NOMO-1 treated with dmso at 0.1 percent for 144 hours (cell line): ENCODE measurements around the gene POLR1H.
A peak's percentile ranks its signal among the peaks of the same experiment; 100 is the strongest.

ENCODE experiments used
- DNase-seq: peaks from one replicate; lab custom pipeline; 2025; ENCODE audit not compliant: unreplicated experiment; lab: John Stamatoyannopoulos, UW

POLR1H gene

GRCh38 chr6:30093951-30094661 is 33.0 kb downstream of the POLR1H start:
- no peak for DNase-seq

GRCh38 chr6:30096829-30097228 is 35.8 kb downstream of the POLR1H start:
- DNase-seq = no peak

- no peak for DNase-seq
These were observed 37.1 kb downstream of the POLR1H start for GRCh38 chr6:30097902-30098768.

DNA sequence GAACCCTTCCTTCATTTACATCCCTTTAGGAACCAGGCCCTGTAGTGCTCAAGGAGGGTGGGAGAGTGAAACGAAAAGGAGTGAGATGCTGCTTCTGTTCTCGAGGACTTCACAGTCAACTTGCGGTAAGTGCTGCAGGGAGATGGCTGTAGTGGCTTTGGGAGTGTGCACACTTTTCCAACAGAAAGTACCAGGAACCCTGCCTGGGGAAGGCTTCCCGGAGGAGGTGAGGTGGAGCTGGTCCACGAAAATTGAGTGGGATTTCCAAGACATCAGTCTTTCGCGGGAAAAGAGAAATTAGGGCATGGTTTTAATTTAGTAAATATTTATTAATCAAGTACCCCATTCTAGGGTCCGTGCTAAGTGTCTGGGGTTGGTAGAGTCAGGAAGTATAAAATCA is 39.1 kb downstream of the POLR1H start:
- DNase-seq = no peak

DNA sequence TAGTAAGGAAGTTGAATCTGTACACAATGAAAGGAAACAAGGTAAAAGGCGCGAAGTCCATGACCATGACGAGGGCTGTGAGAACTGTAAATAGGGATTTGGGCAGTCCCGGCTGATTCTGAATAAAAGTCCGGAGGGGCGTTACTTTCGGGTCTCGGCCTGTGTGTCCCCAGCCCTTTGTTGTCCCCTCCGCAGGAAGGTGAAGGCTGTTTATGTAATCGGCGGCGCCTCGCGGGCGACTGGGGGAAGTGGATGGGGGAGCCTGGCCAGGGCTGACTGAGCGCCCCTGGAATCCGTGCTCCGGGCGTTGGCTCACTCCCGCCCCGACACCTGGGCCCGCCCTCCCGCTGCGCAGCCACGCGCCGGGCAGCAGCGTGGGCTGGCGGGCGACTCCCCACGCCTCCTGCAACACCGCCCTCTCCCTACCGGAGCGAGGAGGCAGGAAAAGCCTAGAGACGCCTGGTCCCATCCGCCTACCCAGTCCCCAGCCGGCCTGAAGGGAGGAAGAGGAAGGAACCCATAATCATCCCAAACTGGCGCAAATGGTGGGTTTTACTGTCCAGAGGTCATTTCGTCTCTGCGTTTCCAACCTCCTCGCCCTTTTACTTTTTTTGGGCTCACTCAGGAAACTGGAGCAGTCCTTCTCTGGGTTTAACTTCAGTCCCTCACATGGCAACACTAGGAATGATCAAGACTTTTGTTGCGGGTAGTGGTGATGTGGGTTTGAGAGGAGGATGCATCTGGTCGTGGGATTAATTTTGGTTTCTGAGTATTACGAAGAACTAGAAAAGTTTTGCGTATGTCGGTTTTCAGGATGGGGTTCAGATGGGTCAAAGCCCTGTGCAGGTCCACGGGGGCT is 39.7 kb downstream of the POLR1H start:
- no peak for DNase-seq

DNA sequence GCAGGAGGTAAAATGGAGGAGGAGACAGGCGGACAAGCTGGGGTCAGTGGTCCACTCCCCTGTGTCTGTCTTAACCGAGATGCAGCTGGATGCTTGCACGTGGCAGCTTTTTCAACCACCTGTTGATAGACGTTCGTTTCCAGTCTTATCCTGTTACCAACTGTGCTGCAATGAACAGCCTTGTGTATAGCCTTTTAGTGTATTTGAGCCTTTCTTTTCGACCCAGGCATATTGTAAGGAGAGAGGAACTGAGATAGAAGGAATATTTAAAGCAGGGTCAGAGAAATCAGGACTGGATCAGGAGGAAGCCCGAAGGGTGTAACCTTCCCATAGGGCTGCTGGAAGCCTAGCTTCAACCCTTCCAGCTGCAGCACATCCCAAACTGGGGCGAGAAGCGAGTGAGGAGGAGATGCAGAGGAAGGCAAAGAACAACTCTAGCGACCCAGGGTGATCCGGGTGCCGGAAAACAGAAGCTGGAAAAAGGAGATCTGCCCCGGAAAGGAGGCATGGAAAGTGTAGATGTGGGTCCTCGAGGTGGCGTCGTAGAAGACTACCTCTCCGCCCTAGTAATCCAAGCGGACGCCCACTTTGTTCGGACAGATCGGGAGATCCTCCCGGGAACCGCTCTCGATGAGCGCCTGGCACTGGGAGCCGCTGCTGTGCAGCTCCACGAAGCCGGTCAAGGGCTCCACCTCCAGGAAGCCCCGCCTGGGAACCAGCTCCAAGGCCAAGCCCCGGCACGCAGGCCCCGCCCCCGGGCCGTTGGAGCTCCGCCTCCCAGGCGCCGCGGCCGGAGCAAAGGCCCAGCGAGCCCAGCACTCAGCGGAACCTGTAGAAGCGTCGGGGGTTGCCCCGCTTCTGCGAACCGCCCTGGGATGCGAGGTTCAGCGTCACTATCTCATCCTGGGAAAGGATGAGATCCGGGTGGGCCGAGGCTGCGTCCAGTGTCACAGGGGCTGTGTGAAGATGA is 40.7 kb downstream of the POLR1H start:
- DNase-seq = peak; percentile 21

DNA sequence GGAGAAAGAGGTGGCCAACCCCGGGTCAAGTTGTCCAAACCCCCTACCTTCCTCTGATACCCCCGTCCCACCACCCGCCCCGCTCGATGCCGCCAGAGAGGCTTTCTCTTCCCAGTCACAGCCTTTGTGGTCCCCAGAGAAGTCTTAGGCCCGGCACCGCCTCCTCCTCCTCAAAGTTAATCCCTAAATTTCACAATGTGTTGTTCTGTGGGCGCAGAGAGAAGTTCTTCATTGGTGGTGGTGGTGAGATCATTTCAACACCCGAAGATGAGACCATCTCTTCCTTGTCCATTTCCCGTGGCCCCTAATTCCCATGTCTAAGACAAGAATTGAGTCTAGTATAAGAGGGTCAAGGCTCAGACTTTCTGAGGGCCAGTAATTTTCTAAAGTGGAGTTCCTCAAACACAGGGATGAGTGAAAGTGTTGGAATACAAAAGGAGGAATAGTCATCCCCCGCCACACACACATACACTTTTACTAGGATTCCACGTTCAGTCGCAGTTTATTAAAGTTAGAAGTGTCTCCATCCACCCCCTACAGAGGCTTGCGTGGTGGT is 41.4 kb downstream of the POLR1H start:
- DNase-seq = no peak

GRCh38 chr6:30102970-30103871 is 42.2 kb downstream of the POLR1H start:
- peak; percentile 76 for DNase-seq

- DNase-seq = no peak
These were observed 42.8 kb downstream of the POLR1H start for GRCh38 chr6:30103872-30104179.

DNA sequence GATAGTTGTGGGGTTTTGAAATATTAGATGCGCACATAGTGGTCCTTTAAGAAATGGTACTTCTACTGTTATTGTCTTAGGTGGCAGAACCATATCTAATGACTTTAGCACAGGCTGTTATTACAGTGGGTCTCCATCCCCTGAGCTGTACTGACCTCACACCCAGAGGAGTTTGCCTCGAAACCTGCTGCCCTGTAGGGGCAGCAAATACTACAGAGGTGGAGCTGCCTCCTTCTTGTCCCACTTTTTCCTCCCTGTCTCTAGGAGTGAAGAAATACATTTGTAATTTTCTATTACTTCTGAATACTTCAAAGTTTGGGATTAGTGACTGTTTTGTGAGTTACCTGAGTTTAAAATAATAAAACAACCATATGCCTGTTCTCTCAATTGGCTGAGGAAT is 43.6 kb downstream of the POLR1H start:
- DNase-seq = no peak

DNA sequence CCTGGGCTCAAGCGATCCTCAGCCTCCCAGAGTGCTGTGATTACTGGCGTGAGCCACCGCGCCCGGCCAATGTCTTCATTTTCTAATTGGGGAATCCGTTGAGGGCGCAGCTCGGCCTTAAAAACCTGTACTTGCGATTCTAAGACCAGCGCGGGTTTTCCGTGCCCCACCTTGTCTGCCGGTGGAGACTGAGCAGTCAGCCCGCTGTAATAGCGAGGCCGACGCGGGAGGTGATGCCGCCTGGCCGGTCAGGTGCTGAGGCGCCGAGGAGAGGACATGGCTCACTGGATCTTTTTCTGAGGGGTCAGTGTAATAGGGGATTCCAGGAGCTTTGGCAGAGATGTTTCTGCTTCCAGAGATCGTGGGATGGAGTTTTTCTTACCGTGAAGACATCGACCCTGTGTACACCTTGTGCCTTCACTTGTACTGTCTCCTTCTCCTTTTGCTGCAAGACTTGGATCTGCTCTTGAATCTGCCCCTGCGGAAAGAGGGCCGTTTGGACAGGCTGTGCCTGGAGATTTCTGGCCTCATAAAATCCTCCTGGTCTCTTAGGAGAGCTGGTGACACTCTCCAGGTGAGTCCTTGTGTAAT is 50.3 kb downstream of the POLR1H start:
- no peak for DNase-seq

DNA sequence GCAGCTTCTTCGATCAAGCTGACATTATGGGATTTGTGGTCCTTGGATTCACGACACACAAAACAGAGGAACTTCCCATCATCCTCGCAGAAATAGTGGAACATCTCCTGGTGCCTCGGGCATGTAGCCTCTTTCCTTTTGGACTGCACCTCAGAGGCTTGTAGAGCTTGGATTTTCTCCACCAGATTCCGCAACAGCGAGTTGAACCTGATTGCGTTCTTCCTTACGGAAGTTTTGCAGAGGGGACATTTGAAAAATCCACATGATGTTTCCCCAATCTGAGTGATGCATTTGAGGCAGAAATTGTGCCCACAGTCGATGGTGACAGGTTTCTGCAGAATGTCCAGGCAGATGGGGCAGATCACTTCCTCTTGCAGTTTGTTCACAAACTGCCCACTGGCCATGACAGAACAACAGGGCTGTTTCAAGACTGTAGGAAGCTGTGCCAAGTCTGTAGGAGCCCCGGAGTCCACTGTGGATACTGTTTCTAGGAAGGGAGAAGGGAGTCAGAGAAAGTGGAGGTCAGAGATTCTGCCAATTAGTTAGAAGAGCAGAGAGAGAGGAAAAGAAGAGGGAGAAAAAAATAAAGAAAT is 51.4 kb downstream of the POLR1H start:
- DNase-seq = no peak

DNA sequence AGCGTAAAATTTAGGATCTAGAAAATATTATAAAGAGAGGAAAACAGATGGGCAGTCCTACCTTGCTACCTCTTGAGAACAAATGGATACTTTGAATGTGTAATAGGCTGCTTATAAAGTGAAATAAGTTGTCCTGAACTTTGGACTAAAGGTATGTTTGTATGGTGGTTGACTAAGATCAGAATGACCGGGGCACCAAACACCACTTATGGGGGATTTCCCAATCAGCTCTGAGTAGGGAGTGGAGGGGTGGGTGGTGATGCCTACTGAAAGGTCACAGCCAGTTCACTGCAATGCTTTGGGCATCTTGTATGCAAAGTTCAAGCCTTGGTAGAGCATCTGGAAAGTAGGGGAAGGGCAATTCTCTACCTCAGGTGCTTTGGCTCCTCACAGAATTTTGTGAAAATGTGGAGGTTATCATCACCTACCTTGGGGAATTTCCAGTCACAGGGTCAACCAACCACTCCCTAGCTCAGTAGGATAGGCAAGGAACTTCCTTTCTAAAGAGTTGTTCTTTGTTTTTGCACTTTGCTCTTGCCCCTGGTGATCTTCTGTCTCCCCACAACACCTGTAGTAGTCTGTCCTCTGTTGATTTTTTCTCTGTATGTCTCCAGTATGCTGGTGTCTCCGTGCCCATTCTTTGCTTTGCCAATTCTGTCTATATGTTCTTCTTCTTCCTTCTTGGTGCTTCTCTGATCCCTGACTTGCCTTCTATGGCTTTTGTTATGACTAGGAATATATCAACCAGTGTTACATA is 52.1 kb downstream of the POLR1H start, which contains the start of gene TRIM31:
TSS of gene TRIM31 (minus strand) at position 88 of the 757 bp plus-strand sequence. CDS start 285 bp downstream, outside the sequence.
- no peak for DNase-seq

GRCh38 chr6:30113841-30114240 is 52.8 kb downstream of the POLR1H start:
- DNase-seq = no peak
